PFSK-1 (cell line): ENCODE measurements around the gene C11orf21.

Experiments
- POLR2AphosphoS5 ChIP-seq: IDR thresholded peaks from 2 replicates; pipeline ENCODE4 v1.6.1; 2012; ENCODE audit warnings: low read depth, mild to moderate bottlenecking, control low read depth, low read length, moderate library complexity
- SIN3A ChIP-seq: IDR thresholded peaks from 2 replicates; pipeline ENCODE4 v1.6.1; 2012; ENCODE audit warnings: mild to moderate bottlenecking, low read length, moderate library complexity, borderline replicate concordance; ENCODE audit not compliant: insufficient read depth
- TAF1 ChIP-seq: IDR thresholded peaks from 2 replicates; pipeline ENCODE4 v1.6.1; 2012; ENCODE audit warnings: low read length, control low read depth, borderline replicate concordance; ENCODE audit not compliant: insufficient read depth
- TF ChIP-seq, protein P1 (sequence below), 2 experiments: IDR thresholded peaks; 2 replicates each; pipeline versions ENCODE4 v1.6.1 to v1.8.0; 2011 to 2012; ENCODE audit warnings: low read depth in 2 of 2, low read length in 2 of 2, control low read depth in 1 of 2, inconsistent platforms in 1 of 2, mild to moderate bottlenecking in 1 of 2, moderate library complexity in 1 of 2; ENCODE audit not compliant: insufficient read depth in 1 of 2

DNA sequence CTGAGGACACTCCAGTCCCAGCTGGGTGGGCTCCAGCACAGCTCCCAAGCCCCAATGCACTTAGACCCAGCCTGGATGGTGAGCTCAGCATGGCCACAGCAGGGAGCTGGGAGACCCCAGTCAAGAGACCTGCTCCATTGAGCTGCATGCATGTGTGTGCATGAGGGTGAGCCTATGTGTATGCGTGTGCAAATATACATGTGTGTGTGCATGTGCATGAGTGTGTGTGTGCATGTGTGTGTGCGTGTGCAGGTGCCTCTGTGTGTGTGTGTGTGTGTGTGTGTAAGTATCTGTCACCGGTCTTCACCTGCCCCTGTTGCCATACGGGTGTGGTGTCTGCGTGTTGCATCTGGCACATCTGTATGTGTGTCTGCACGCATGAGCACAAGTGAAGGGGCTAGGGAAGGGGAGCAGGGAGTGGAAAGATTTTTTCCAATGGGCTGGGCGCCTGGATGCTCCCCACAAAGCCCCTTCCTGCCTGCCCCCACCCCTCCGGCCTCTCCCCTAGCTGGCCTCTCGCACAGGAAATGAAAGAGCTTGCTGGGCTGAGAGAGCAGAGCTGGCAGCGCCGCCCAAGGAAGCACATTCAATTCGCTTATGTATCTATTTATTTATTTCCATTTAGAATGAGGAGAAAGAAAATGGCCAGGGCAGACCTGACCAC, 4.2 kb upstream of the C11orf21 start:
- TF ChIP-seq TAF1 (no peak), POLR2AphosphoS5 (no peak; the same call in 1 of the 2 replicates), SIN3A (no peak)
- TF ChIP-seq, protein P1, sequence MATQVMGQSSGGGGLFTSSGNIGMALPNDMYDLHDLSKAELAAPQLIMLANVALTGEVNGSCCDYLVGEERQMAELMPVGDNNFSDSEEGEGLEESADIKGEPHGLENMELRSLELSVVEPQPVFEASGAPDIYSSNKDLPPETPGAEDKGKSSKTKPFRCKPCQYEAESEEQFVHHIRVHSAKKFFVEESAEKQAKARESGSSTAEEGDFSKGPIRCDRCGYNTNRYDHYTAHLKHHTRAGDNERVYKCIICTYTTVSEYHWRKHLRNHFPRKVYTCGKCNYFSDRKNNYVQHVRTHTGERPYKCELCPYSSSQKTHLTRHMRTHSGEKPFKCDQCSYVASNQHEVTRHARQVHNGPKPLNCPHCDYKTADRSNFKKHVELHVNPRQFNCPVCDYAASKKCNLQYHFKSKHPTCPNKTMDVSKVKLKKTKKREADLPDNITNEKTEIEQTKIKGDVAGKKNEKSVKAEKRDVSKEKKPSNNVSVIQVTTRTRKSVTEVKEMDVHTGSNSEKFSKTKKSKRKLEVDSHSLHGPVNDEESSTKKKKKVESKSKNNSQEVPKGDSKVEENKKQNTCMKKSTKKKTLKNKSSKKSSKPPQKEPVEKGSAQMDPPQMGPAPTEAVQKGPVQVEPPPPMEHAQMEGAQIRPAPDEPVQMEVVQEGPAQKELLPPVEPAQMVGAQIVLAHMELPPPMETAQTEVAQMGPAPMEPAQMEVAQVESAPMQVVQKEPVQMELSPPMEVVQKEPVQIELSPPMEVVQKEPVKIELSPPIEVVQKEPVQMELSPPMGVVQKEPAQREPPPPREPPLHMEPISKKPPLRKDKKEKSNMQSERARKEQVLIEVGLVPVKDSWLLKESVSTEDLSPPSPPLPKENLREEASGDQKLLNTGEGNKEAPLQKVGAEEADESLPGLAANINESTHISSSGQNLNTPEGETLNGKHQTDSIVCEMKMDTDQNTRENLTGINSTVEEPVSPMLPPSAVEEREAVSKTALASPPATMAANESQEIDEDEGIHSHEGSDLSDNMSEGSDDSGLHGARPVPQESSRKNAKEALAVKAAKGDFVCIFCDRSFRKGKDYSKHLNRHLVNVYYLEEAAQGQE (IDR thresholded peaks at IDR 0.05; ENCODE audit: insufficient read depth in 1 of 2, low read depth in 2 of 2, low read length in 2 of 2), result no peak; a peak in 1 of 4 replicates
